HEK293T (cell line): ENCODE results near the gene PIGQ.

Source experiments
- FOXA1 ChIP-seq: fragments of 450-650 bp; IDR thresholded peaks from 2 replicates; pipeline ENCODE4 v1.6.1; 2016; ENCODE audit warnings: mild to moderate bottlenecking
- FOXK2 ChIP-seq: fragments of 450-650 bp; IDR thresholded peaks from 2 replicates; pipeline ENCODE4 v1.6.1; 2016; ENCODE audit warnings: mild to moderate bottlenecking
- SUZ12 ChIP-seq: fragments of 450-650 bp; IDR thresholded peaks from 2 replicates; pipeline ENCODE4 v1.6.1; 2016; ENCODE audit warnings: mild to moderate bottlenecking
- ZNF384 ChIP-seq: fragments of 450-650 bp; IDR thresholded peaks from 2 replicates; pipeline ENCODE4 v1.6.1; 2016

DNA sequence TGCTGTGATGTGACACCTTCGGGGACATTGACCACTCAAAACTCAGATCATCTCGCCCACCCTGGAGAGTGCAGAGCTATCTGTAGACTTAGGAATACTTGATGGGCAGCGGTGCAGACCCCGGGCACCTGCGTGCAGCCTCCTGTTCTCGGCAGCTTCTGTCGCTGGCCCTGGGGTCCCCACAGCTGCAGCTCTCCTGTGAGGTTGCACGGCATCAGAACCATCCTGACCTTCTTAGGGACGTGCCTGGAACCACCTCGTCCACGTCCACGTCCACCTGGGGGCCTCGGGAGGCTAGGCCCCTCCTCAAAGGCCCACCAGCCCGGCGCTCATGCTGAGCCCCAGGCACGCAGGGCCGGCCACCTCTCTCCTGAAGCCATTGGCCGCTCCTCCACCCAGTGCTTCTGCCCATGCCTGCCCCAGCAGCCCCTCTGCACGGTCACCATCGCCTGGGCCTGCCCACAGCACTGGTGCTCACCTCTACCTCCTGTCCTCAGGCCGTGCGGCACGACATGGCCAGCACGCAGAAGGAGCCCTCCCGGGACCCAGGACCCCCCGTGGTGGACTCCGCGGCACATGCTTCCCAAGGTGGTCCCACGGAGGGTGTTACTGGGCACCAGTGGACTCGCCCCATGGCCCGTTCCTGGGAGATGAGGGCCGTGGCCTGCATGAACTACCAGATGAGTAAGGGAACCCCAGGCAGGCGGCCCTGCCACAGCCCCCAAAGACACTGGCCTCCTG is 58.7 kb downstream of the PIGQ start:
- TF ChIP-seq SUZ12 (no peak), FOXK2 (no peak), FOXA1 (no peak), ZNF384 (no peak)
